ENCODE results near the gene AGTR1.

AGTR1 gene

GRCh38 chr3:148697306-148698189 lies at the start of gene AGTR1:
Gene AGTR1, plus strand, starts transcription at chr3:148697903. Its CDS starts 43,133 bp downstream, at chr3:148741036.
- DNase-seq: no peak

- DNase-seq: no peak
These were observed 48.9 kb upstream of the AGTR1 start for GRCh38 chr3:148648685-148649352.

- no peak for DNase-seq
These were observed 46.2 kb upstream of the AGTR1 start for GRCh38 chr3:148651549-148651948.

- DNase-seq: no peak
These were observed 43.3 kb upstream of the AGTR1 start for GRCh38 chr3:148654433-148654832.

GRCh38 chr3:148657470-148657869 lies 40.2 kb upstream of the AGTR1 start:
- DNase-seq: no peak

GRCh38 chr3:148659512-148659911 lies 38.2 kb upstream of the AGTR1 start:
- DNase-seq: no peak

- no peak for DNase-seq
These were observed 17.4 kb upstream of the AGTR1 start for GRCh38 chr3:148680289-148680688.

- DNase-seq: no peak
These were observed 16.6 kb upstream of the AGTR1 start for GRCh38 chr3:148681080-148681479.

GRCh38 chr3:148682997-148683396 lies 14.7 kb upstream of the AGTR1 start:
- DNase-seq: no peak

- DNase-seq: no peak
These were observed 3.6 kb upstream of the AGTR1 start for GRCh38 chr3:148694116-148694515.

GRCh38 chr3:148698190-148698810 lies 597 bp downstream of the AGTR1 start:
- DNase-seq: no peak

- no peak for DNase-seq
These were observed 7.6 kb downstream of the AGTR1 start for GRCh38 chr3:148705314-148705713.

- no peak for DNase-seq
These were observed 10.1 kb downstream of the AGTR1 start for GRCh38 chr3:148707601-148708380.

GRCh38 chr3:148708409-148708808 lies 10.7 kb downstream of the AGTR1 start:
- no peak for DNase-seq

GRCh38 chr3:148709560-148710253 lies 12.0 kb downstream of the AGTR1 start:
- no peak for DNase-seq

- no peak for DNase-seq
These were observed 13.0 kb downstream of the AGTR1 start for GRCh38 chr3:148710665-148711064.

GRCh38 chr3:148711981-148712666 lies 14.4 kb downstream of the AGTR1 start:
- no peak for DNase-seq

- DNase-seq: no peak
These were observed 16.8 kb downstream of the AGTR1 start for GRCh38 chr3:148714521-148714920.

GRCh38 chr3:148716657-148717056 lies 19.0 kb downstream of the AGTR1 start:
- DNase-seq: no peak

GRCh38 chr3:148717885-148718561 lies 20.3 kb downstream of the AGTR1 start:
- no peak for DNase-seq

All from NCI-H510A (cell line).